GM13977 (cell line): ENCODE results near the gene UQCR10.

Source experiments
- DNase-seq: peaks from one replicate; pipeline ENCODE4 v3.0.0; 2012; ENCODE audit warnings: low spot score
- CTCF ChIP-seq: IDR thresholded peaks from 2 replicates; pipeline ENCODE4 v1.5.1; 2012; ENCODE audit warnings: mild to moderate bottlenecking, control low read depth; ENCODE audit not compliant: insufficient read depth; ENCODE audit errors: extremely low read depth, missing control alignments
- in situ Hi-C: fragments of 300-500 bp; cut with MboI; formaldehyde crosslinking; loops from one replicate; pipeline ENCODE4 v1.12.0; 2022; ENCODE audit warnings: low sequenced_read_pairs, low pct_unique_long_range_greater_than_20kb, mixed read lengths, inconsistent platforms; ENCODE audit not compliant: unreplicated experiment

The UQCR10 gene

GRCh38 chr22:29722151-29722550, 45.0 kb upstream of the UQCR10 start:
- TF ChIP-seq CTCF: no peak
- in situ Hi-C loops: no loop called here
- no peak for DNase-seq

- DNase-seq: no peak
- in situ Hi-C loops: no loop called here
- TF ChIP-seq CTCF: no peak
These were observed 44.6 kb upstream of the UQCR10 start for GRCh38 chr22:29722587-29722986.

- TF ChIP-seq CTCF: no peak
- in situ Hi-C loops: no loop called here
- no peak for DNase-seq
These were observed 43.4 kb upstream of the UQCR10 start for GRCh38 chr22:29723766-29724165.

- no peak for TF ChIP-seq CTCF
- in situ Hi-C loops: no loop called here
- no peak for DNase-seq
These were observed 42.3 kb upstream of the UQCR10 start for GRCh38 chr22:29724843-29725242.

- in situ Hi-C loops: no loop called here
- no peak for TF ChIP-seq CTCF
- DNase-seq: no peak
These were observed 41.1 kb upstream of the UQCR10 start for GRCh38 chr22:29726106-29726505.

- DNase-seq: no peak
- in situ Hi-C loops: no loop called here
- TF ChIP-seq CTCF: no peak
These were observed 40.5 kb upstream of the UQCR10 start for GRCh38 chr22:29726512-29727130.

- peak; percentile 77 for DNase-seq
- in situ Hi-C loops: no loop called here
- peak; percentile 61 for TF ChIP-seq CTCF
These were observed 40.0 kb upstream of the UQCR10 start for GRCh38 chr22:29727131-29727523.
